OCI-LY7 (cell line): ENCODE data around the gene VPS37B.

Experiments used
- EZH2phosphoT487 ChIP-seq: fragments of 200-600 bp; sonication (generic); IDR thresholded peaks from 2 replicates; pipeline ENCODE4 v1.6.1; 2018; ENCODE audit warnings: low read depth, borderline replicate concordance, mild to moderate bottlenecking, mixed run types, antibody characterized with exemption, low read length, moderate library complexity, mixed read lengths
- TF ChIP-seq, protein P1 (sequence below): fragments of 200-600 bp; sonication (generic); conservative IDR thresholded peaks from 2 replicates; pipeline ENCODE4 v1.5.1; 2014; ENCODE audit warnings: mild to moderate bottlenecking, antibody characterized with exemption, low read length, moderate library complexity, mixed read lengths

DNA sequence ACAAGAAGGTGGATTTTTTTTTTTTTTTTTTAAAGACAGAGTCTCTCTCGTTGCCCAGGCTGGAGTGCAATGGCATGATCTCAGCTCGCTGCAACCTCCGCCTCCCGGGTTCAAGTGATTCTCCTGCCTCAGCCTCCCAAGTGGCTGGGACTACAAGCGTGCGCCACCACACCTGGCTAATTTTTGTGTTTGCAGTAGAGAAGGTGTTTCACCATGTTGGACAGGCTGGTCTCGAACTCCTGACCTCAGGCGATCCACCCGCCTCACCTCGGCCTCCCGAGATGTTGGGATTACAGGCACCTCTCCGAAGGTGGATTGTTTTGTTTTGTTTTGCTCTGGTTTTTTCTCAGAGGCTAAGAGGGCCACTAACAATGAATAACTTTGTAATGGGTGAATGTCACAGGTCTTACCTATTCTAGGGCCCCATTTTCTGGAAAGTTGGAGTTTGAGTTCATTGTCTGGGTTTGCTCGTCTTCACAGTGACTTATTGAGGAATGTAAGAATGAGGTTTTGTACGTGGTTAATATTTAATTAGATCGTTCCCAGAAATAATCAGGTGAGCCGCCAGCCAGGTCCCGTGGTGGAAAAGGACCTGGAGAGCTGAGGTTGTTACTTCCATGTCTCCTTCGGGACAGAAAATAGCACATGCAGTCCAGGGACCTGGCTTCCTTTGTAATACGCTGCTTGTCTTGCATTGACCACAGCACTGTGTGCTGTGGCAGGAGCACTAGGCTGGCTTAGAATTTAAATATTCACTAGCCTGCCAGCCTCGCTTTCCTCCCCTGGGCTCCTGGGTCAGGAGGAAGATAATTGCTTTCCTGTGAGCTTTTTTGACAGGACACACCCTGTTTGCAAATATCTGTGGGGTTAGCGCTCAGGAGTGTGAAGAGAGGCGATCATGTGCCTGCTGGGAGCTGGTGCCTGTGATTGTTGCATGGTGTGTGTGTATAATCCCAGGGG, 58.3 kb downstream of the VPS37B start:
- TF ChIP-seq EZH2phosphoT487 = no peak
- TF ChIP-seq, protein P1, sequence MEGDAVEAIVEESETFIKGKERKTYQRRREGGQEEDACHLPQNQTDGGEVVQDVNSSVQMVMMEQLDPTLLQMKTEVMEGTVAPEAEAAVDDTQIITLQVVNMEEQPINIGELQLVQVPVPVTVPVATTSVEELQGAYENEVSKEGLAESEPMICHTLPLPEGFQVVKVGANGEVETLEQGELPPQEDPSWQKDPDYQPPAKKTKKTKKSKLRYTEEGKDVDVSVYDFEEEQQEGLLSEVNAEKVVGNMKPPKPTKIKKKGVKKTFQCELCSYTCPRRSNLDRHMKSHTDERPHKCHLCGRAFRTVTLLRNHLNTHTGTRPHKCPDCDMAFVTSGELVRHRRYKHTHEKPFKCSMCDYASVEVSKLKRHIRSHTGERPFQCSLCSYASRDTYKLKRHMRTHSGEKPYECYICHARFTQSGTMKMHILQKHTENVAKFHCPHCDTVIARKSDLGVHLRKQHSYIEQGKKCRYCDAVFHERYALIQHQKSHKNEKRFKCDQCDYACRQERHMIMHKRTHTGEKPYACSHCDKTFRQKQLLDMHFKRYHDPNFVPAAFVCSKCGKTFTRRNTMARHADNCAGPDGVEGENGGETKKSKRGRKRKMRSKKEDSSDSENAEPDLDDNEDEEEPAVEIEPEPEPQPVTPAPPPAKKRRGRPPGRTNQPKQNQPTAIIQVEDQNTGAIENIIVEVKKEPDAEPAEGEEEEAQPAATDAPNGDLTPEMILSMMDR = no peak
